ENCODE data around the gene LDAH.

The LDAH gene

DNA sequence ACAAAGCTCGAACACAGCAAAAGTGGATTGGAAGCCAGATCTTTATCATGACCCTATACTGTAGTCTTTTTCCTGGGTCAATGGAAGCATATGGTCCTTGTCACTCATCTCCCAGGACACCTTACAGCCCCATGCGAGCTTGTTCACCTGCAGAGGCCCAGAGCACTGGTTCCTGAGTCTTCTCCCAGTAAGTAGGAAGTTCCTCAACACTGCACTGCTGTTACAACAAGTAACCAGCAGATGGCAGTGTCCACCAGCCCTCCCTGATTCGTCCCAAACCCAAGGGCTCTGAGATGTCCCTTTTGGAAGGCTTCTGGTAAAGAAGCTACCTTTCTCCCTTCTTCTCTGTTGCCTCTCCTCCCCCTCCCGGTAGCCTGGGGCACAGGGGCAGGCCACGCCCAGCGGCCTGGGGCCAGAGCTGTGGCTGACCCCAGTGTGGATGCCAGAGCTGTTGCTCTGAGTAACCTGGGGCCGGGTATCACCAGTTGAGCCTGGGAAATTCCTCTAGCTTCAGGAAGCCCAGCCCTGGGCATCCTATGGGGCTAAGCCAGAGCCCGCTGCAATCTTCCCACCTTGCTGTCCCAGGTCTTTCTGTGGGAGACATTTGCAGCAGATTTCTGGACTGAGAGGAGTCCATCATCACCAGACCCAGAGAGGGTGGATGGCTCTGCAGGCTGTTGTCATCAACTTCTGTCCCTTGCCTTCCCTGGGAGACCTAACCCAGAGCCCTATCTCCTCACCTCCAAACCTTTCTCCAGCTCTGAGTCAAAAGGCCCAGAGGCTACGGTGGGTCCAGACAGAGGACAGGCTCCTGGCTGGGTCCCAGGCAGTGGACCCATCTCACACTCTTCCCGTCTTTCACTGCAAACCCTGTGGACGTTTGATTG lies 161.2 kb downstream of the LDAH start:
- H3K9me3 ChIP-seq (ENCODE audit: control insufficient read depth, insufficient read depth, low read length): no peaks in the 10 kb centered on the region
- no peaks in the 10 kb centered on the region; the same call in 1 of the 2 replicates for H3K36me3 ChIP-seq (ENCODE audit: control insufficient read depth, insufficient read depth, low read length)
- WGBS (ENCODE audit: insufficient coverage, insufficient read length): no CpG with 5 or more reads among the region's 11 CpGs
- no peak overlapping the region for H3K4me3 ChIP-seq (ENCODE audit: low read length)
- peaks cover 7% of the 10 kb centered on the region for H3K4me1 ChIP-seq (ENCODE audit: control insufficient read depth, insufficient read depth, low read length)
- no peak overlapping the region for H3K27ac ChIP-seq (ENCODE audit: low read length)
- H3K27me3 ChIP-seq (ENCODE audit: control insufficient read depth, insufficient read depth, low read length): peaks cover 46% of the 10 kb centered on the region
- DNase-seq (ENCODE audit: low read depth, low spot score): no peak

DNA sequence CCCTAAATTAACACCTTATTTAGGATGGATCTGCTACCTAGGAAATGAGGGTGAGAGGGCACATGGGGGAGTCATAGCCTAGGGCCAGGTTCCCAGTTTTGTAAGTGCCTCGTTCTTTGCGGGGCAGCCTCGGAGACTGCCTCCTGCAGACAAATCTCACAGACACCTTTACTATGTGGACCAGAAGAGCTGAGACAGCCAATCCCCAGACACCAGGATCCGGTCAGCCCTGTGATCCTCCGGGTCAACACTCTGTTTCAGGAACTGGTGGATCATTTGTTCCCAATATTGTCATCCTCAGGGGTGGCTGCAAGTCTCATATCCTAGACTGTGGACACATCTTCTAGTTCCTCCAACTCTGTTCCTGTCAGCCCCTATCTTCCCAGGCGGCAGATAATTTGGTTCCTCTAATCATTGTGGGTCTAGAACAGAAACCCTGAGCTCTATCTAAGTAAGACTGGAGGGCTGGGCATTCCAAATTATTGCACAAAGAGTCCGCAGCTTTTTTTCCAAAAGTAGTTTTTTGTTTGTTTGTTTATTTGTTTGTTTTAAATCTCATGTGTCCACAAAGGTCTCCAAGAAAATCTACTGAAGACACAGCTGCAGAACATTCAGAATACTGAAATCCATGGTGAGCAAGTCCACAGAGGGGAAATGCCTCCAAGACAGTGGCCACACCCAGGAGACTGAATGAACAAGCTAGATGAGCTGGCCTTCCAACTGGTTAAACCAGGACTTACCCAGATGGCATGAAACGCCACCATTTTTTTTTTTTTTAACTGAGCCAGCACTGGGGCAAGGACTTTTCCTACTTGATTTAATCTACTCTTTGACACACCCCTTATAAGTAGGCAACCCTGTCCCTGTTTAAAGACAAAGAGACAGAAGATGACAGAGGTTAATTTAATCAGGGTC lies 162.1 kb downstream of the LDAH start:
- H3K27ac ChIP-seq (ENCODE audit: low read length): no peak overlapping the region
- H3K4me1 ChIP-seq (ENCODE audit: control insufficient read depth, insufficient read depth, low read length): peaks cover 7% of the 10 kb centered on the region
- H3K27me3 ChIP-seq (ENCODE audit: control insufficient read depth, insufficient read depth, low read length): peaks cover 37% of the 10 kb centered on the region
- no peaks in the 10 kb centered on the region for H3K9me3 ChIP-seq (ENCODE audit: control insufficient read depth, insufficient read depth, low read length)
- DNase-seq (ENCODE audit: low read depth, low spot score): no peak
- WGBS (ENCODE audit: insufficient coverage, insufficient read length): no CpG with 5 or more reads among the region's 8 CpGs
- no peaks in the 10 kb centered on the region; the same call in 1 of the 2 replicates for H3K36me3 ChIP-seq (ENCODE audit: control insufficient read depth, insufficient read depth, low read length)
- no peak overlapping the region for H3K4me3 ChIP-seq (ENCODE audit: low read length)

- no peaks in the 10 kb centered on the region for H3K36me3 ChIP-seq (ENCODE audit: control insufficient read depth, insufficient read depth, low read length)
- no peak overlapping the region for H3K4me3 ChIP-seq (ENCODE audit: low read length)
- DNase-seq (ENCODE audit: low read depth, low spot score): no peak
- H3K9me3 ChIP-seq (ENCODE audit: control insufficient read depth, insufficient read depth, low read length): no peaks in the 10 kb centered on the region
- H3K27me3 ChIP-seq (ENCODE audit: control insufficient read depth, insufficient read depth, low read length): peaks cover 6% of the 10 kb centered on the region; the same call in 1 of the 2 replicates
- whole genome bisulfite sequencing (ENCODE audit: insufficient coverage, insufficient read length): no CpG with 5 or more reads among the region's 4 CpGs
- H3K27ac ChIP-seq (ENCODE audit: low read length): no peak overlapping the region
- H3K4me1 ChIP-seq (ENCODE audit: control insufficient read depth, insufficient read depth, low read length): peaks cover 2% of the 10 kb centered on the region
These were observed 165.2 kb downstream of the LDAH start for GRCh38 chr2:20657522-20658235.

- no CpG with 5 or more reads among the region's 7 CpGs for WGBS (ENCODE audit: insufficient coverage, insufficient read length)
- no peaks in the 10 kb centered on the region for H3K36me3 ChIP-seq (ENCODE audit: control insufficient read depth, insufficient read depth, low read length)
These were observed 166.3 kb downstream of the LDAH start for GRCh38 chr2:20656561-20656960.

DNA sequence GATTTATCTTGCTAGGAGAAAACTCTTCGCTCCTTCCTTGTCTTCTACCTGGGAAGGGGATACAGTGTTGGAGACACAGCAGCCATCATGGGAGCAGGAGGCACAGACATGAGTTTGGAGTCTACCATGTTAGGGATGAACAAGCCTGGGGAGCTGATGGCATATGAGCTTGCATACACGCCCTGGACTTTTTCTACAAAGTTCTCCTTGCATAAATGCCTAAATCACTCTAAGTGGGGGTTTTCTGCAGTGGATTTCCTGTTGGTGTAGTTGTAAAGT lies 168.4 kb downstream of the LDAH start:
- WGBS (ENCODE audit: insufficient coverage, insufficient read length): no CpG with 5 or more reads among the region's 2 CpGs
- H3K4me1 ChIP-seq (ENCODE audit: control insufficient read depth, insufficient read depth, low read length): peaks cover 4% of the 10 kb centered on the region

More at GRCh38 chr2:20656561-20656960, 166.3 kb downstream of the LDAH start:
- no peak overlapping the region for H3K4me3 ChIP-seq (ENCODE audit: low read length)
- H3K27ac ChIP-seq (ENCODE audit: low read length): no peak overlapping the region
- DNase-seq (ENCODE audit: low read depth, low spot score): no peak
- peaks cover 4% of the 10 kb centered on the region for H3K4me1 ChIP-seq (ENCODE audit: control insufficient read depth, insufficient read depth, low read length)
- H3K9me3 ChIP-seq (ENCODE audit: control insufficient read depth, insufficient read depth, low read length): no peaks in the 10 kb centered on the region
- H3K27me3 ChIP-seq (ENCODE audit: control insufficient read depth, insufficient read depth, low read length): no peaks in the 10 kb centered on the region; the same call in 1 of the 2 replicates

GRCh38 chr2:20653695-20654534 lies 169.0 kb downstream of the LDAH start:
- no CpG with 5 or more reads among the region's 7 CpGs for WGBS (ENCODE audit: insufficient coverage, insufficient read length)
- Histone ChIP-seq H3K4me1 (ENCODE audit: control insufficient read depth, insufficient read depth, low read length) (peaks cover 4% of the 10 kb centered on the region), H3K27me3 (ENCODE audit: control insufficient read depth, insufficient read depth, low read length) (no peaks in the 10 kb centered on the region), H3K9me3 (ENCODE audit: control insufficient read depth, insufficient read depth, low read length) (no peaks in the 10 kb centered on the region), H3K4me3 (ENCODE audit: low read length) (no peak overlapping the region), H3K27ac (ENCODE audit: low read length) (no peak overlapping the region), H3K36me3 (ENCODE audit: control insufficient read depth, insufficient read depth, low read length) (no peaks in the 10 kb centered on the region)
- no peak for DNase-seq (ENCODE audit: low read depth, low spot score)

More for the DNA sequence above, 168.4 kb downstream of the LDAH start:
- no peaks in the 10 kb centered on the region for H3K36me3 ChIP-seq (ENCODE audit: control insufficient read depth, insufficient read depth, low read length)
- no peaks in the 10 kb centered on the region for H3K27me3 ChIP-seq (ENCODE audit: control insufficient read depth, insufficient read depth, low read length)
- H3K27ac ChIP-seq (ENCODE audit: low read length): no peak overlapping the region
- no peak overlapping the region for H3K4me3 ChIP-seq (ENCODE audit: low read length)
- no peak for DNase-seq (ENCODE audit: low read depth, low spot score)
- no peaks in the 10 kb centered on the region for H3K9me3 ChIP-seq (ENCODE audit: control insufficient read depth, insufficient read depth, low read length)

DNA sequence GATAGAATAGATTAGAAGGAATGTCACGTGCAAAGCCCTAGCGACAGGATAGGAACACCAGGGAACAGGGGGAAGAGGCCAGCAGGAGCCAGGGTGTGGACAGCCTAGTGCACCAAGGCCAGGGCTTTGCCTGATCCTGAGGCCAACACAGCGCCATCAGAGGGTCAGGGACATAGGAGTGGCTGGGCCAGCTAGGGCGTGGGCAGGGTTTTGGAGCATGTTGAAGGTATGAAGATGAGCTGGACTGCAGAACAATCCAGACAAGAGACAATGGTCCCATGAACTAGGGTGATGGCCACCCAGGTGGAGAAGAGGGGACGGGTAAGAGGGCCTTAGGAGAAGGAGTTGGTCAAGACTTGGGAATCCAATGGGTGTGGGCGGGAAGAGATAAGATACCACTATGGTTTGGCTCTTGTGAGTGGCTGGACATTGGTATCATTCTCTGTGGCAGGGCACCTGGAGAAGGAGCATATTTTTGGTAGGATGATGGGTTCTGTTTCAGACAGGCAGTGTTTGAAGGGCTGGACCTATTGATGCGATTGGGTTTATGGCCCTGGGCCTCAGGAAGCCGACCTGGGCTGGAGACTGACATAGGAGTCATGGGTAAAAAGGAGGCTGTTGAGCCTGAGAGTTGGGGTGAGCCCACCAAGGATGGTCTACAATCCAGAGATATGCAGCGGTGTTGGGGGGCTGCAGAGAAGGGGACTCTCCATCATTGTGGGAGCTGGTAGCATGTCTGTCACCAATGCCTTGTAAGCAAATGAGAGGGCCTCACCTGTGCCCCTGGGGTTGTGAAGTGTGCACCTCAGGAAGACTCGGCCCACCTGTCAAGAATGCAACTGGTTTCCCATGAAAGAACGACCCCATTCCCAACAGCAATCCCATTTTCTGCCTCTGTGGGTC lies 170.0 kb downstream of the LDAH start:
- WGBS (ENCODE audit: insufficient coverage, insufficient read length): no CpG with 5 or more reads among the region's 11 CpGs
- peaks cover 4% of the 10 kb centered on the region for H3K4me1 ChIP-seq (ENCODE audit: control insufficient read depth, insufficient read depth, low read length)
- no peaks in the 10 kb centered on the region for H3K36me3 ChIP-seq (ENCODE audit: control insufficient read depth, insufficient read depth, low read length)

DNA sequence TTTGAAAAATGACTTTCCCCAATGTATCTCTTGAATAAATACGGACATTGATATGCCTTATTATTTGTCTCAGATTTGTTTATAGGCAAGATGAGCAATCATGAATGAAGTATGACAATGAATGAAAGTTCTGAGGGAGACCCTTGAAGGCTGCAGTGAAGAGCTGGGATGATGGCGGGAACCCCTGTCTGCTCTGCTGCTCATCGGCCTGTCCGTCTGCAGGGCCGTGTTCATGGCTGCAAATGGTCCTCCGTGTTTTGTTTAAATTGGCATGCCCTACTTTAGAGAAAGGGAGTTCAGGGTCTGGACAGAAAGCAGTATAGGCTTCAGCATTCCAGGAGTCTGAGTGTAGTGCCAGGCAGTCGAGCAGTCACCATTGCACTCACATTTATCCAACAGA lies 170.8 kb downstream of the LDAH start:
- no CpG with 5 or more reads among the region's 7 CpGs for WGBS (ENCODE audit: insufficient coverage, insufficient read length)
- Histone ChIP-seq H3K27ac (ENCODE audit: low read length) (no peak overlapping the region), H3K27me3 (ENCODE audit: control insufficient read depth, insufficient read depth, low read length) (no peaks in the 10 kb centered on the region), H3K9me3 (ENCODE audit: control insufficient read depth, insufficient read depth, low read length) (no peaks in the 10 kb centered on the region), H3K36me3 (ENCODE audit: control insufficient read depth, insufficient read depth, low read length) (no peaks in the 10 kb centered on the region), H3K4me1 (ENCODE audit: control insufficient read depth, insufficient read depth, low read length) (peaks cover 2% of the 10 kb centered on the region; the same call in 1 of the 2 replicates), H3K4me3 (ENCODE audit: low read length) (no peak overlapping the region)
- no peak for DNase-seq (ENCODE audit: low read depth, low spot score)

More for the DNA sequence above, 170.0 kb downstream of the LDAH start:
- Histone ChIP-seq H3K4me3 (ENCODE audit: low read length) (no peak overlapping the region), H3K27ac (ENCODE audit: low read length) (no peak overlapping the region), H3K9me3 (ENCODE audit: control insufficient read depth, insufficient read depth, low read length) (no peaks in the 10 kb centered on the region), H3K27me3 (ENCODE audit: control insufficient read depth, insufficient read depth, low read length) (no peaks in the 10 kb centered on the region)
- DNase-seq (ENCODE audit: low read depth, low spot score): no peak

- H3K27ac ChIP-seq (ENCODE audit: low read length): no peak overlapping the region
- H3K27me3 ChIP-seq (ENCODE audit: control insufficient read depth, insufficient read depth, low read length): no peaks in the 10 kb centered on the region
- H3K36me3 ChIP-seq (ENCODE audit: control insufficient read depth, insufficient read depth, low read length): no peaks in the 10 kb centered on the region; the same call in 1 of the 2 replicates
- no peak overlapping the region; the same call in 1 of the 2 replicates for H3K4me3 ChIP-seq (ENCODE audit: low read length)
- H3K9me3 ChIP-seq (ENCODE audit: control insufficient read depth, insufficient read depth, low read length): no peaks in the 10 kb centered on the region
- no CpG with 5 or more reads among the region's 7 CpGs for WGBS (ENCODE audit: insufficient coverage, insufficient read length)
- peaks cover 2% of the 10 kb centered on the region; the same call in 1 of the 2 replicates for H3K4me1 ChIP-seq (ENCODE audit: control insufficient read depth, insufficient read depth, low read length)
- DNase-seq (ENCODE audit: low read depth, low spot score): no peak
These were observed 171.2 kb downstream of the LDAH start for GRCh38 chr2:20651731-20652099.
